Gastrocnemius medialis (tissue), 4 donors: Measurements from ENCODE around the gene UROS. TPM values are rescaled to one million over a fixed set of nuclear protein-coding genes. Genes with fewer than 3 reads are reported as not detected.

Source experiments
- ATAC-seq, 2 donors: fragments of 150-250 bp; one replicate each; pipeline ENCODE4 v1.9.1; 2016
- DNase-seq, 2 donors: peaks; one replicate each; pipeline ENCODE4 v3.0.0-alpha.2; 2019
- H3K27ac ChIP-seq, 4 donors: fragments of 200-600 bp; sonication (generic); 1 replicate in 1 of 4; 2 replicates in 3 of 4; pipeline ENCODE4 v1.5.1; 2016 to 2018; ENCODE audit warnings: mild to moderate bottlenecking in 2 of 4, moderate library complexity in 1 of 4
- H3K27me3 ChIP-seq, 3 donors: fragments of 200-600 bp; sonication (generic) in 2 of 3; 1 replicate in 1 of 3; 2 replicates in 2 of 3; pipeline versions ENCODE4 v1.5.1 to v1.6.0; 2016 to 2019; ENCODE audit warnings: mild to moderate bottlenecking in 1 of 3, moderate library complexity in 1 of 3
- H3K36me3 ChIP-seq, 2 donors: fragments of 200-600 bp; sonication (generic) in 1 of 2; one replicate each; pipeline ENCODE4 v1.5.1; 2017 to 2018
- H3K4me1 ChIP-seq, 2 donors: fragments of 200-600 bp; sonication (generic) in 1 of 2; one replicate each; pipeline ENCODE4 v1.5.1; 2016 to 2017; ENCODE audit warnings: mild to moderate bottlenecking in 2 of 2
- H3K4me3 ChIP-seq, 4 donors: fragments of 200-600 bp; sonication (generic) in 3 of 4; 1 replicate in 1 of 4; 2 replicates in 3 of 4; pipeline ENCODE4 v1.5.1; 2016 to 2019; ENCODE audit warnings: mild to moderate bottlenecking in 2 of 4
- H3K9me3 ChIP-seq, 3 donors: fragments of 200-600 bp; sonication (generic) in 2 of 3; 1 replicate in 1 of 3; 2 replicates in 2 of 3; pipeline ENCODE4 v1.5.1; 2016 to 2019
- CTCF ChIP-seq, 5 experiments: fragments of 450-650 bp in 3 of 5; fragments of 200-600 bp in 2 of 5; sonication (generic) in 2 of 5; IDR thresholded peaks in 4 of 5; conservative IDR thresholded peaks in 1 of 5; 1 replicate in 4 of 5; 2 replicates in 1 of 5; pipeline ENCODE4 v1.5.1; 2016 to 2019; ENCODE audit warnings: antibody characterized with exemption in 5 of 5, mild to moderate bottlenecking in 3 of 5, moderate library complexity in 3 of 5
- POLR2A ChIP-seq, 2 donors: fragments of 450-650 bp; IDR thresholded peaks; one replicate each; pipeline ENCODE4 v1.6.1; 2017; ENCODE audit warnings: antibody characterized with exemption in 2 of 2, mild to moderate bottlenecking in 2 of 2, moderate library complexity in 2 of 2
- in situ Hi-C, 4 donors: fragments of 200-750 bp; cut with MboI; loops; one replicate each; pipeline versions ENCODE4 v1.15.0 to v1.8.0; 2017; ENCODE audit warnings: low sequenced_read_pairs in 4 of 4
- intact Hi-C: fragments of 100-400 bp; cut with DNase I; formaldehyde crosslinking; loops from one replicate; pipeline ENCODE4 v1.15.1; 2023; ENCODE audit warnings: low total_unique reads
- total RNA-seq, 4 donors: library from RNA; depleted of rRNA; stranded (reverse); fragments of >200 nt; gene quantifications; one replicate each; pipeline versions ENCODE4 v1.1.0 to v1.2.3, GENCODE V29; 2016

The UROS gene
- total RNA-seq, 4 donors from 2014 or later: 29.1 to 78.2 (median 64.2) TPM

DNA sequence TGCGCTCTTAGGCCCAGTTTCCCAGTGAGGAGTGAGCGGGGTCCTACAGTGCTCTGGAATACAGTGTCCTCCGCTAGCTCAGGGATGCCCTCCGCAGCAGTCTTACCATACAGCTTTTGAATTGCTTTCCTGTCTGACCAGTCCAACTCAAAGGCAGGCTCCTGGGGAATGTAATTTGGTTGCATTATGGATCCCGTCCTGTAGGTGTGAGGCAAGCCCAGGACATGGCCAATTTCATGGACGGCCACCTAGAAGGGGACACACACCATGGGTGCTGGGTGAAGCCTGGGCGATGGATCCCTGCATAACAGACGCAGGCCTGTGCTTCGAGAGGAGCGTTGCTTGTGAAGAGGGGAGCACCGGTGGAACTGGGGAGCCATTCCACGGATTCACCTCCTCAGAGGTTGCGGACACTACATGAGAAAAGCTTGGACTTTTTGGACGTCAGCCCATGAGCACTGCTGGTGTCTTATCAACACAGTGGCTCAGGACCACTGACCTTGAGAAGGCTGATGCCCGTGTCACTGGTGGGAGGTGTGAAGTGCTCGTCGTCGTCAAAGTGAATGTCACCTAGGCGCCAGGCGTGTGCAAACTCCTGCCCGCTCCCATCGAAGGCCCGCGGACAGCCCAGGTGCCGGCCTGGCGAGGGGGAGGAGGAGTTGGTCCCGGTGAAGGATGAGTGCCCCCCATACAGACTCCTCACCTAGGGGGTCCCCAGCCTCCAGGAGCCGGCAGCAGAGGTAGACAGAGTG is 50.8 kb downstream of the UROS start:
- no peak for ATAC-seq
- DNase-seq: no peak
- Histone ChIP-seq H3K27me3 (no peaks in the 10 kb centered on the region), H3K9me3 (no peaks in the 10 kb centered on the region), H3K36me3 (no peaks in the 10 kb centered on the region), H3K27ac (no peak overlapping the region), H3K4me1 (no peaks in the 10 kb centered on the region), H3K4me3 (no peak overlapping the region)
- intact Hi-C loops (no loop called here), in situ Hi-C loops (no loop called here)
- TF ChIP-seq CTCF (IDR thresholded peaks at IDR 0.05 in 4 of 5, conservative IDR thresholded peaks at IDR 0.05 in 1 of 5): no peak
- no peak for TF ChIP-seq POLR2A (IDR thresholded peaks at IDR 0.05)

DNA sequence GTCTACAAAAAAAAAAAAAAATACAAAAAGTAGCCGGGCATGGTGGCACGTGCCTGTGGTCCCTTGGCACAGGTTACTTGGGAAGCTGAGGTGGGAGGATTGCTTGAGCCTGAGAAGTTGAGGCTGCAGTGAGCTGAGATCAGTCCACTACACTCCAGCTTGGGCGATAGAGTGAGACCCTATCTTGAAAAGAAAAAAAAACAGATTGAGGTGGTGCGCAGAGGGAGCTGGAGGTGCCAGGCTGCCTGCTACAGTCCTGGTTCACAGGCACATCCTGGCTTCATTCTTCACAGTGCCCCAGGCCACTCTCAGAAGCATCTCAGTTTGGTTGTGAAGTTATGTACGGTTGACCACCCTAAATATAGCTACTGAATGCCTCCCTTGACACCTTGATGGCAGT is 52.2 kb downstream of the UROS start:
- DNase-seq (no peak), ATAC-seq (no peak)
- H3K9me3 ChIP-seq: no peaks in the 10 kb centered on the region
- TF ChIP-seq CTCF (IDR thresholded peaks at IDR 0.05 in 4 of 5, conservative IDR thresholded peaks at IDR 0.05 in 1 of 5): no peak
- no peak for TF ChIP-seq POLR2A (IDR thresholded peaks at IDR 0.05)
- no peak overlapping the region for H3K4me3 ChIP-seq
- H3K27me3 ChIP-seq: no peaks in the 10 kb centered on the region
- in situ Hi-C loops: no loop called here
- H3K4me1 ChIP-seq: no peaks in the 10 kb centered on the region
- peaks cover 0 to under 1% of the 10 kb centered on the region in 2 donors for H3K36me3 ChIP-seq
- intact Hi-C loops: no loop called here
- no peak overlapping the region for H3K27ac ChIP-seq

DNA sequence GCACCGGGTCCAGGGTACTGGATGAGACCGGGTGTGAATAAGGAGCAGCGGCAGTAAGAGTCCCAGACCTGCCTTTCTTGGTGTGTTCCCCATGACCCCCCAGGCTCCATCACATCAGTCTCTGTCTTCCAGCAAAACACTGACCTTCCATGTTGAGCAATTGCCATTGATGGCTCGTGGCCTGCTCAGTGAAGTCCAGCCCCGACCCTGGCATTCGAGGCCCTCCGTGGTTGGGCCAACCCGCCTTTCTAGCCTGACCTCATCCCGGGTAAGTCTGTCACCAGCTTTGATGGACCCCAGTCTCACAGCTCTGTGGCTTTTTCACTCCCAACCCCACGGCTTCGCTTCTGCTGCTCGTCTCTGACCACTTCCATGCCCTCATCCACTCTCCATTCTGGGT is 53.9 kb downstream of the UROS start:
- Histone ChIP-seq H3K4me1 (no peaks in the 10 kb centered on the region), H3K36me3 (peaks cover 0 to 17% of the 10 kb centered on the region in 2 donors), H3K9me3 (no peaks in the 10 kb centered on the region), H3K27ac (no peak overlapping the region), H3K4me3 (no peak overlapping the region), H3K27me3 (no peaks in the 10 kb centered on the region)
- intact Hi-C loops: no loop called here
- ATAC-seq (no peak), DNase-seq (no peak)
- in situ Hi-C loops: no loop called here
- TF ChIP-seq CTCF (IDR thresholded peaks at IDR 0.05 in 4 of 5, conservative IDR thresholded peaks at IDR 0.05 in 1 of 5): no peak
- no peak for TF ChIP-seq POLR2A (IDR thresholded peaks at IDR 0.05)

GRCh38 chr10:125768219-125768855 is 54.7 kb downstream of the UROS start:
- no peaks in the 10 kb centered on the region for H3K9me3 ChIP-seq
- no peaks in the 10 kb centered on the region for H3K27me3 ChIP-seq
- DNase-seq (no peak), ATAC-seq (no peak)
- peaks cover 3 to 26% of the 10 kb centered on the region in 2 donors for H3K36me3 ChIP-seq
- no peak overlapping the region for H3K4me3 ChIP-seq
- intact Hi-C loops (no loop called here), in situ Hi-C loops (no loop called here)
- no peak for TF ChIP-seq POLR2A (IDR thresholded peaks at IDR 0.05)
- no peak for TF ChIP-seq CTCF (IDR thresholded peaks at IDR 0.05 in 4 of 5, conservative IDR thresholded peaks at IDR 0.05 in 1 of 5)
- H3K27ac ChIP-seq: peak overlapping the region in 1 of 4 donors; percentile 2
- H3K4me1 ChIP-seq: no peaks in the 10 kb centered on the region
